Glutamatergic neuron (in vitro differentiated cells): Measurements from ENCODE around the gene ALG8. TPM values are rescaled to one million over a fixed set of nuclear protein-coding genes. Genes with fewer than 3 reads are reported as not detected.

Source experiments
- DNase-seq: peaks from one replicate; pipeline ENCODE4 v3.0.0; 2022
- H3K27ac Mint-ChIP-seq: one replicate; pipeline ENCODE4 v1.8.0; 2020; ENCODE audit warnings: mild to moderate bottlenecking, mixed read lengths, inconsistent platforms; ENCODE audit not compliant: unreplicated experiment
- H3K27me3 Mint-ChIP-seq: one replicate; pipeline ENCODE4 v1.8.0; 2020; ENCODE audit warnings: mild to moderate bottlenecking, moderate library complexity, mixed read lengths, inconsistent platforms; ENCODE audit not compliant: unreplicated experiment
- H3K36me3 Mint-ChIP-seq: one replicate; pipeline ENCODE4 v1.8.0; 2020; ENCODE audit warnings: mild to moderate bottlenecking, mixed read lengths, inconsistent platforms; ENCODE audit not compliant: unreplicated experiment
- H3K4me1 Mint-ChIP-seq: one replicate; pipeline ENCODE4 v1.8.0; 2020; ENCODE audit warnings: mild to moderate bottlenecking, low read depth, mixed read lengths, inconsistent platforms; ENCODE audit not compliant: unreplicated experiment
- H3K4me3 Mint-ChIP-seq: one replicate; pipeline ENCODE4 v1.8.0; 2020; ENCODE audit warnings: mild to moderate bottlenecking, mixed read lengths, inconsistent platforms; ENCODE audit not compliant: unreplicated experiment
- H3K9me3 Mint-ChIP-seq: one replicate; pipeline ENCODE4 v1.8.0; 2020; ENCODE audit warnings: mild to moderate bottlenecking, moderate library complexity, mixed read lengths, inconsistent platforms; ENCODE audit not compliant: unreplicated experiment
- total RNA-seq: library from RNA; stranded (reverse); fragmentation: NEBNext Ultra II Directional; extraction: Animal tissue kit (Norgen Biotek cat#: 25700); gene quantifications from one replicate; pipeline ENCODE4 v1.2.1, GENCODE V29; 2021; ENCODE audit not compliant: unreplicated experiment
- TF ChIP-seq, protein P1 (sequence below): fragments of 200-600 bp; sonication (generic); IDR thresholded peaks from one replicate; pipeline ENCODE4 v1.5.0; 2021; ENCODE audit not compliant: partially characterized antibody, unreplicated experiment

ALG8 gene
- total RNA-seq, 1 donor from 2014 or later: 30.3 TPM

DNA sequence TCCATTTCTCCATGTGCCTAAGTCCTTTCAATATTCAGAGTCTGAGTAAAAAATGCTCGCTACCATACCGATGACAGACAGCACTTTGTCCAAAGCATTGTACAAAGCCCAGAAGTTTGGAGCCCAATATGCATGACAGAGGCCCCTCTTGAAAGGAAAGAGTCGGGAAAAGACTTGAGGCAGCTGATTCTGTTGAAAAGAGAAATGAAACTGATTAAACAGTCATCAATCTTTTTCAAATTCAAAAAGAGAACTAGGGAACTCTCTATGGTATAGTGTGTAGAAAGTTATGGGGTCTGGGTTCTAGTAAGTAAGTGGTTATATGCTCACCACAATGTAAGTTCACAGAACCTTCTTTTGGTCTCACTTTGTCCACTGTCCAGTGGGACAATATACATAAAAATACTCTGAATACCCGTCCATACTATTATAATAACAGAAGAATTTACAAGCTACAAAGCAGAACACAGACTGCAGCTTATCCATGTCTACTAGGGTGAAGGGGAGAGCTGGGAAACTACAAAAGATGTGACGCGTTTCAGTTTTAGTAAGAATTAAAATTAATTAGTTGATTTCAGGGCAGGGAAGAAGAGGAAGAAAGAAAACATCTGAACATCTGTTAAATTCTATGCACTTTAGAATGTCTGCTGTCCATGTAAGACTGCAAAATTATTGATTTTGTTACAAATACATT lies 26.7 kb downstream of the ALG8 start:
- Mint-ChIP-seq H3K27me3 (peaks cover 5% of the 10 kb centered on the region), H3K36me3 (no peaks in the 10 kb centered on the region), H3K9me3 (peaks cover 8% of the 10 kb centered on the region), H3K4me3 (no peak overlapping the region), H3K27ac (peak overlapping the region; percentile 53), H3K4me1 (peaks cover 27% of the 10 kb centered on the region)
- TF ChIP-seq, protein P1, sequence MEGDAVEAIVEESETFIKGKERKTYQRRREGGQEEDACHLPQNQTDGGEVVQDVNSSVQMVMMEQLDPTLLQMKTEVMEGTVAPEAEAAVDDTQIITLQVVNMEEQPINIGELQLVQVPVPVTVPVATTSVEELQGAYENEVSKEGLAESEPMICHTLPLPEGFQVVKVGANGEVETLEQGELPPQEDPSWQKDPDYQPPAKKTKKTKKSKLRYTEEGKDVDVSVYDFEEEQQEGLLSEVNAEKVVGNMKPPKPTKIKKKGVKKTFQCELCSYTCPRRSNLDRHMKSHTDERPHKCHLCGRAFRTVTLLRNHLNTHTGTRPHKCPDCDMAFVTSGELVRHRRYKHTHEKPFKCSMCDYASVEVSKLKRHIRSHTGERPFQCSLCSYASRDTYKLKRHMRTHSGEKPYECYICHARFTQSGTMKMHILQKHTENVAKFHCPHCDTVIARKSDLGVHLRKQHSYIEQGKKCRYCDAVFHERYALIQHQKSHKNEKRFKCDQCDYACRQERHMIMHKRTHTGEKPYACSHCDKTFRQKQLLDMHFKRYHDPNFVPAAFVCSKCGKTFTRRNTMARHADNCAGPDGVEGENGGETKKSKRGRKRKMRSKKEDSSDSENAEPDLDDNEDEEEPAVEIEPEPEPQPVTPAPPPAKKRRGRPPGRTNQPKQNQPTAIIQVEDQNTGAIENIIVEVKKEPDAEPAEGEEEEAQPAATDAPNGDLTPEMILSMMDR: no peak
- DNase-seq: no peak

GRCh38 chr11:78111298-78111697 lies 28.1 kb downstream of the ALG8 start:
- H3K36me3 Mint-ChIP-seq: no peaks in the 10 kb centered on the region
- H3K27ac Mint-ChIP-seq: no peak overlapping the region
- peaks cover 8% of the 10 kb centered on the region for H3K9me3 Mint-ChIP-seq
- H3K4me3 Mint-ChIP-seq: no peak overlapping the region
- H3K4me1 Mint-ChIP-seq: peaks cover 30% of the 10 kb centered on the region
- no peak for DNase-seq
- peaks cover 5% of the 10 kb centered on the region for H3K27me3 Mint-ChIP-seq
- TF ChIP-seq, protein P1: no peak

DNA sequence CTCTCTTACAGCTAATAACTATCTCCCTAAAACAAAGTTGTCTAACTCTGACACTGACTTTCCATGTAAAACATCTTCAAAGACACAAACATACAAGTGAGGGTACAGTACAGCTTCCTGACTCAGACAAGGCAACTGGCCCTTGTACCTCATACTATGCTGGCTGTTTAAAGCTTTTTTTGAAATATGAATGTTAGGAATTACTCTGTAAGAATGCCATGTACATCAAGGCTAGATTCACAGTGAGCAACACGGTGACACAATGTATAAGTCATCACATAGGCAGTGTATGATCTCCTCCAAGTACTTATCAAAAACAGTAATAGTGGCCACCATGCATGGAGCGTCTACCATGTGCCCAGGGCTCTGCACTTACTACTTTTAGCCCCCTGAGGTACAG lies 28.6 kb downstream of the ALG8 start:
- Mint-ChIP-seq H3K27ac (peak overlapping the region; percentile 59), H3K4me1 (peaks cover 30% of the 10 kb centered on the region), H3K4me3 (no peak overlapping the region), H3K27me3 (peaks cover 5% of the 10 kb centered on the region), H3K36me3 (no peaks in the 10 kb centered on the region), H3K9me3 (peaks cover 8% of the 10 kb centered on the region)
- no peak for DNase-seq
- TF ChIP-seq, protein P1: no peak

DNA sequence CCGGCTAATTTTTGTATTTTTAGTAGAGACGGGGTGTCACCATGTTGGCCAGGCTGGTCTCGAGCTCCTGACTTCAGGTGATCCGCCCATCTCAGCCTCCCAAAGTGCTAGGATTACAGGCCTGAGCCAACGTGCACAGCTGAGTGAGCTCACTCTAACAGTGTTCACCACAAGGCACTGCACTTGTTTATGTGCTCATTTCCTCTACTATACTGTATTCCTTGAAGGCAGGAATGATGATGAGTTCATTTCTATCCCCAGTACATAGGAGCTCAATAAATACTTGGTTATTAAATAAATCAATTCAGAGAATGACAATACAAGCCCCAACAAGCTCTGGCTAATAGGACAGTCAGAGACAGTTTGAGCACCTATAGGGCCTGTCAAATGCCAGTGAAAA lies 29.1 kb downstream of the ALG8 start:
- Mint-ChIP-seq H3K27ac (peak overlapping the region; percentile 99), H3K27me3 (peaks cover 5% of the 10 kb centered on the region), H3K9me3 (peaks cover 8% of the 10 kb centered on the region), H3K4me1 (peaks cover 30% of the 10 kb centered on the region), H3K4me3 (peak overlapping the region; percentile 78), H3K36me3 (no peaks in the 10 kb centered on the region)
- TF ChIP-seq, protein P1: no peak
- DNase-seq: no peak

DNA sequence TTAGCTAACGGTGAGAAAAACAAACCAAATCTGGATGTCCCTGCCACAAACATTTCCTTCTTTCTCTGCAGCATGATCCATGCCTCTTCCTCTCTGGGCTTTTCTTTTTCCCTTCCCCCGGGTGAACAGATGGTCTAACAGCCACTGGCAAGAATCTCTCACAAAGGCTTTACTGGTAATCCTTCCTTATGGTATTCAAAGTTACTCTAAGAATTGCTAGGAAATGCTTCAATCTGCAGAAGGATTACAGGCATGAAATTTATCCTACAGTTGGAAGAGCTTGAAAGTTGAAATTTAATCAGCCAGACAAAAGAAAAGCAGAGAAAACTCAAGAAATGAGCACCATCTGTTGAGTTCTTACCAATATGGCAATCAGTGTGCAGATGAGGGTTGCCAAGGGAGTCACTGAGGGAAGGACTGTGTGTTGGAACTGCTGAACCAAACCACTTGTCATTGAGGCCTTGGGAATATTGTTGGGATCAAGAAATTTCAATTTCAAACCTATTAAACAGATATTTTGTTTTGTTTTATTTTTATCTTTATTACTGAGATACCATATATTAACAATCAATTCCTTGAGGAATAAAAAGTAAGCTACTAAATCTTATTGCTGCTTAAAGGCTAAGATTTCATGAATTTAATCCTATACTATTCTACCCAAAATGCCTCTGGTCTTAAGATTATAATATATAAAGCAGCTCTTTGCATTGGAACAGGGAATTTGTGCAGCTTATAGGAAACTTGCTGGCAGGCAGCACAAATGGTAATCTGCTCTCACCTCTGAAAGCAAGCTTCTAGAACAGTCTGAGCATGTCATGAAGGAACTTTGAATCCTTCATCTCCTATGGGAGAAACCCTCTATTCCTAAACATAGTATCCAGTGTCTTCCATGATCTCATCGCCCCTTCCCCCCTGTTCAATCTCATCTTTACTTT lies 30.1 kb downstream of the ALG8 start:
- no peaks in the 10 kb centered on the region for H3K36me3 Mint-ChIP-seq
- peaks cover 8% of the 10 kb centered on the region for H3K9me3 Mint-ChIP-seq

More for the DNA sequence above, 30.1 kb downstream of the ALG8 start:
- TF ChIP-seq, protein P1: no peak
- Mint-ChIP-seq H3K27me3 (peaks cover 5% of the 10 kb centered on the region), H3K27ac (peak overlapping the region; percentile 100), H3K4me3 (peak overlapping the region; percentile 78), H3K4me1 (peaks cover 30% of the 10 kb centered on the region)
- peak; percentile 26 for DNase-seq
